Putamen (tissue), 1 donor: ENCODE data around the gene PTPN13.

Experiments used
- DNase-seq: peaks from one replicate; pipeline ENCODE4 v3.0.0-alpha.2; 2016; ENCODE audit warnings: low spot score

Gene PTPN13

DNA sequence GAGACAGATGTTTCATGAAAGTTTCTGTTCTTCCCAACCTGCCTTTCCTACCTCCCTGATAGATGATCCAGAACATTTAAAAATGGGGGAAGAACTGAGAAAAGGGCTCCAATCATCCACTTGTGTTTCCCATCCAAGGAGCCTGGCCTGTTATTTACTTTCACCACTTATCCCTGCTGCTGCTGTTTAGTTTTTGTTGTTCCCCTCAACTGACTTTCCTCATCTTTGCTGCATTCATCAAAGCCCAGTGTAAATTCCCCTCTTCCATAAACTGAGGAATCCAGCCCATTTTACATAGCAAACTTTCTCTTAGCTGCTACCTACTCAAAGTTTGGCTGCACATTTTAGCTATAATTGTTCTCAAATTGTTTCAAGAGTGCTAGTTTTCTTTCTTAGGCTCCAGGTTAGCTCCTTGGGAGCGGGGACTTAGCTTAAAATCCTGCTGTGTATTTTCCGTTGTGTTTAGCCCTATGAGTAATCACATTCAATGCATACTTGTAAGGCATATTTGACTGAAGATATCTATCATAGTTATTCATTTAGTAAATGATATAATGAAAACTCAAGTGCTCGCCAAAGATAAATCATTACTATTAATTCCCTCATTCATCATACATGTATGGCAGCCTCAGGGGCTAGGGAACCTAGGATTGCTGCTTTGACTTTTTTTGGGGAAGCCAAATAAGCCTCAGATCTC is 1.4 kb upstream of the PTPN13 start:
- no peak for DNase-seq

GRCh38 chr4:86594559-86595425 is 677 bp downstream of the PTPN13 start:
- DNase-seq = peak; percentile 70

- peak; percentile 34 for DNase-seq
Observed at GRCh38 chr4:86595426-86595805, 1.3 kb downstream of the PTPN13 start.

GRCh38 chr4:86596807-86597206 is 2.7 kb downstream of the PTPN13 start:
- DNase-seq = no peak

GRCh38 chr4:86600007-86600653 is 6.0 kb downstream of the PTPN13 start:
- DNase-seq = no peak

GRCh38 chr4:86603311-86603885 is 9.3 kb downstream of the PTPN13 start:
- no peak for DNase-seq

DNA sequence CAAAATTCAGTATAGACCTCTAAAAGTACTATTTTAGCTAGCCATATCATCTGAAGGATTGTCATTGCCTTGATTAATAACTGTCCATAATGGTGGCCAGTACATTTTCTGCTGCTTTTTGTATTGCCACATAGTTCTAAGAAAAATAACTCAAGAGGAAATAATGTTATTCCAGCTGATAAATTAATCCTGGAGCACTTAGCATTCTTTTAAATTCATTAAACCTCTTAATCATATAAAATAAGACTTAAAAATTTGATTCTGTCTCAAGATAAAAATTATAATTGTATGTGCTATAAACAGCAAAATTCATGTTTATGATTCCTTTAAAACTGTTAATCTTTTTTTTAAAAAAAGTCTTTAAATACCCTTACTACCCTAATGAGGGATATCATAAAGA is 12.7 kb downstream of the PTPN13 start:
- DNase-seq = no peak

DNA sequence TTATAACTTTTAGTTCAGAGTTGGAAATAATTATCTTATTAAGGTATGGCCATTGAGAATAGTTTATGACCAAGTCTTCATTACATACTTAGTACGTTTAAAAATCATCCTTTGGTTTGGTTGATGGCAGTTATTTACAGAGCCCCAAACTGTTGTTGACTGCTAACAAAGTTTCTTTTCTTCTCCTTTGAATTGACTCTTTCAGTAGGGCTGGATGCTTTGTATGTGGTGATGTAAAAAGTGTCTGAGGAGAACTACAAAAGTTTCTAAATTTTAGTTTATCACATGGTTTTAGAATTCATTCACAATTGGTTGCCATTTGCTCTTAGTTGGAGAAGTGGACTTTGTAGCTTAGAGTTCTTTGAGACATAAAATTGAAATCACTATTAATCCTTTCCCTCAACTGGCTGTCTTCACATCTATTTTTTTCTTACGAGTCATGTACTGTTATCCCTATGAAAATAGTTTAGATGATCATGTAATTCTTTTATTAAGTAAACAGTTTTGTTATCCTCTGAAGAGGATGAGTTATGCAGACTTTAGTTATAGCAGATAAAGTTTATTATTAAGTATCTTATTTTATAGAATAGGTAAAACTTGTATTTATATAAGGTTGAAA is 14.8 kb downstream of the PTPN13 start:
- DNase-seq = peak; percentile 69

DNA sequence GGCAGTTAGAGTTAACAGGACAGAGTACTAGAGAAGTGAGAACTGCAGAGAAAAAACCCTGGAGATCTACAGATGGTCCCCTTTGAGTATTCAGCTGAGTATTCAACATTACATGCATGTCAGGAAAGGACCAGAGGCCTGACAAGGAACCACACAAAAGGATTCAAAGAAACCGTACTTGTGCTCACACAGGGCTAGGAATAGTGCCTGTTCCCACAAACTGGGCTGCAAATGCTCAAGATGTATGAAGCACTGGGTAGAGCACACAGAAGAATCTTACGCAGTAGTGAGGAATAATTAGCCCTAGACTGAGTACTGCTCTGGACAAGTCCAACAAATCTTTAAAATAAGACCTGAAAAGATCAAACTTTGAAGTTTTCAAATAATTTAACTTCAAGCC is 17.6 kb downstream of the PTPN13 start:
- no peak for DNase-seq

DNA sequence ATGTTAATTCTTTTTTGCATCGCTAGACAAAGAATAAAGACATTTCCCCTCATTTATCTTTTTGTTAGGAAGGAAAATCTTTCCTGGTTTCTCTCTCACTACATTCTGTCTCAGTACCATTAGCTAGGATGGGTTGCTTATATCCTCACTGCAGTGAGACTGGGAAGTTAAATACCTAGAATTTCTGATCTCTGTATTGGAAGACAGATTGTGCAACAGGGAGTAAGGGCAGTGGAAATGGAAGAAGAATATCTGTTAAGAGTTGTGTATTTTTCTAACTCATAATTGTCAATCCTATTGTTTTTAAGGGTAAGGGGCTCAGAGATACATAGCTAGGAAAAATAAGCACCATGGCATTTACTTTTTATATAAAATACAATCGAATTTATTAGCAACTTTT is 19.6 kb downstream of the PTPN13 start:
- DNase-seq = no peak

- DNase-seq = no peak
Observed at GRCh38 chr4:86614865-86615264, 20.8 kb downstream of the PTPN13 start.

GRCh38 chr4:86615501-86615900 is 21.4 kb downstream of the PTPN13 start:
- no peak for DNase-seq

DNA sequence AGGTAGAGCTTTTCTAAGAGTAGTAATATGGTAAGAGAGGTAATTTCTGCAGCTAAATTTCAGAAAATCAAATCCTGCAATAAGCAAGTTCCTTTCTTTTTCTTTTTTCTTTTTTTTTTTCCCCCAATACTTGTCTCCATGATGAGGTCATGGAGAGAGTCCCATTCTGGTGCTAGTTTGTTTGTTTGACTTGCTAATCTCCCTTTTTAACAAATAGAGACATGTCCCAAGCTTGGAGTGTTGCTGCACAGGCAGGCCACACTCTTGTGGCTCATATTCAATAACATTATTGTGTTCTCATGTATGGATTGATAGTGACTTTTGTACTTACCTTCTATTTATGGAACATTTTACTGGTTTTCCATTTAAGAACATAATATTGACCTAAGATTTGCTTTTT is 25.5 kb downstream of the PTPN13 start:
- DNase-seq = no peak

DNA sequence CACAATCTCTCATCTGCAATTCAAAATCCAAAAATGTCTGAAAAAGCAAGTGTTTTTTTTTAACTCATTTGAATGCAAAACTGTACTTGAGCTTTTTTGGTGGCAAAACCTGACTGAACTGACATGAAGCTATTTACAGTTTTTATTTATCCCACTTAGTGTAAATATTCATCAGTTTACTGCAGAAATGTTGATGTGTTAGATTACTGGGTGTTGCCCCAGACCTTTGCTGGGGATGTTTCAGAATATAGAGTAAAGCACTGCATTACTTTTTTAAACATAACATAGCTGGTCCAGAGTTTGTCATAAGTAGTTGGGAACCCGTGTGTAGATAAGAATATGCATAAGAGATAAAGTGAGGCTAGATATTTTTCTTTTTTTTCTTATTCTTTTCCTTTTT is 27.3 kb downstream of the PTPN13 start:
- no peak for DNase-seq

DNA sequence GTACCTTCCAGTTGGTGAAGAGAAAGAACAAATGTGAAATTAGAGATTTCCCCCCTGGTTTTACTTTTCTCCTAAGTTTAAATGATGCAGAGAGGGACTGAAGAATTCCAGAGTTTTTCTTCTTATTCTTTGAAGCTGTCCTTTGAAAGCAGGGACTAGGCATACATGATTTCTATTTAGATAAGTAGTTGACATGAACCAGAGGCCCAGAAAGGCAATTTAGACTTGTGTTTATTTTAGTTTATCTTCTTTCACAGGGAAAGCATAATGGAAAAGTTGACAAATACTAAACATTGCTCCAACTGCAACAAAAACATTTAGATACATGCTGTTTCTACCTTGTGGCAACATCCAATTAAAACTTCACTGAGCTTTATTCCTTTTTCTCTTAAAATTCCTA is 32.0 kb downstream of the PTPN13 start:
- DNase-seq = no peak

GRCh38 chr4:86627462-86628135 is 33.5 kb downstream of the PTPN13 start:
- no peak for DNase-seq

DNA sequence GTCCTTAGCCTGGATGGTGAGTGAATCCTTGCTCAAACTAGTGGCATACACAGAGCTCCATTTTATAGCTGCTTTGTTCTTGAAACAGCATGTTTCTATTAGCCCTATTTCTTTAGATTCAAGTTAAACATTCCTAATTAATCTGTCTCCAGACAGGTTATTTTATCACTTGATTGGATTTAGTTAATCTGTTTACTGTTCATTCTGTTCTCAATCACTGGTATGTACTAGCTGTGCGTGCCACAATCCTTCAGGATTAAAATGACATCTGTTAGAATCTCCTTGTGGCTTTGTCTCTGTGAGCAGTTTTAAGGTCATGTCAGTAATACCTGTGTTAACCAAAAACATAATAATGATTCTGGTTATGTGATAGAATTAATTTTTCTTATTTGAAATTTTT is 36.5 kb downstream of the PTPN13 start:
- DNase-seq = no peak

DNA sequence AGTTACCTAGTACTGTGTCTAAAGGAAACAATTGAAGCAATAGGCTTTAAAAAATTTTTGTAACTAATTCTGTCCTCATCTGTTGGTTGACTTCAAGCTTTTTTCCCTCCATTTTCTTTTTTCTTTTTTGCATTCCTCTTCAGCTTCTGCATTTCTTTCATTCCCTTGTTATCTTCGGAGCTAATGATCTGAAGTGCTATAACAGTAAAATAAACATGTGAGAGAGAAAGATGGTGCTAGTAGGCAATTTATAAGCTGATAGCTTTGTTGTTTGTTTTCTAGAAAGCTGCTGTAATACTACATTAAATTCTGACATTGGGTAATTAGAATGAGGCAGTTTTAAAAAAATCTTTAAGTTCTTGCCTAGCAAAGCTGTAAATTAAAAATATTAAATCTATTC is 37.1 kb downstream of the PTPN13 start:
- DNase-seq = no peak

GRCh38 chr4:86633854-86634253 is 39.7 kb downstream of the PTPN13 start:
- DNase-seq = no peak

DNA sequence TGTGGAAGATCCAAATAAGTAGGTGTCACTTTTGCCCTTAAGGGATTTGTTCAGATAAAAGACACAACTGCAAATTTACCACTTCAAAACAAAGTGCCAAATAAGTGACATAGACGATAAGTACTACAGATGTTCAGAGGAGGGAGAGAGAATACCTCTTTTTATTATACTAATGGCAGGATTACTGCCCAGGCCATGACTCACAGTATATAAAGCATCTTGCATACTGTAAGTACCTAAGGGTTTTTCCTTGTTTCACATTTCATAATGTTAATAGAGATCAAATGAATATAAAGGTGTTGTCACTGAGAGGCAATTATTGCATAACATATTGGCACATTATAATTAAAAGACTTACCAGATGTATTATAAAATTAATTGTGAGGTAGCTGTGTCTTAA is 46.4 kb downstream of the PTPN13 start:
- DNase-seq = no peak

DNA sequence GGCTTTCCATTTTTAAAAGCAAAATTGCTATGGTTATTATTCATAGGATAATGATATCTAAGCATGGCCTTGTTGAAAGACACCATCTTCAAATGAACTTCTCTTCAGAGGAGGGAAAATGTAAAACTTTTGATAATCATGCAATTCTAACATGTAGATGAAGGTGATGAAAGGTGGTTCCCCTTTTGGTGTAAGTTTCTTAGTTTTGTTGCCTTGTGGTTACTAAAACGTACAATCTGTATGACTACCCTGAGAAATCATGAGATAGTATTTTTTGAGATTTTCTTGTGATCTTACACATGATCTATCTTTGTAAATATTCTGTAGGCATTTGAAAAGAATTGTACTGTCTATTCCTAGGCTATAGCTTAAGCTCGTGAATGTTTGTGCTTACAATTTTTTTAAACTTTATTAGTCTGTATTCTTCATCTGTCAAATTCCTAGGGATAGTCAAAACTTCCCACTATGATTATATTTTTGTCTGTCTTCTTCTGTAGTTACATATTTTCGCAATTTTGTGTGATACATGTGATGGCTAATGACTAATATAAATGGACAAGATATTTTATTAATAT is 47.5 kb downstream of the PTPN13 start:
- no peak for DNase-seq
